Endodermal cell (in vitro differentiated cells): ENCODE results near the gene IFIT1B. TPM values are rescaled to one million over a fixed set of nuclear protein-coding genes. Genes with fewer than 3 reads are reported as not detected.

Experiments used
- DNase-seq: peaks from one replicate; pipeline ENCODE4 v3.0.0-alpha.2; 2017
- H3K27ac ChIP-seq: 2 replicates; pipeline ENCODE4 v1.5.1; 2013; ENCODE audit warnings: mild to moderate bottlenecking, low read depth, low read length, moderate library complexity
- H3K27me3 ChIP-seq: 2 replicates; pipeline ENCODE4 v1.6.1; 2013; ENCODE audit warnings: mild to moderate bottlenecking, low read length, moderate library complexity; ENCODE audit not compliant: insufficient read depth, control insufficient read depth, poor library complexity, severe bottlenecking
- H3K36me3 ChIP-seq: 2 replicates; pipeline ENCODE4 v1.7.0; 2013; ENCODE audit warnings: mild to moderate bottlenecking, low read length, moderate library complexity; ENCODE audit not compliant: control insufficient read depth, insufficient read depth
- H3K4me1 ChIP-seq: one replicate; pipeline ENCODE4 v1.7.0; 2013; ENCODE audit warnings: low read length; ENCODE audit not compliant: control insufficient read depth, insufficient read depth
- H3K4me3 ChIP-seq: 2 replicates; pipeline ENCODE4 v1.5.1; 2013; ENCODE audit warnings: mild to moderate bottlenecking, low read length, moderate library complexity
- H3K9ac ChIP-seq: 2 replicates; pipeline ENCODE4 v1.6.1; 2013; ENCODE audit warnings: mild to moderate bottlenecking, low read length, moderate library complexity; ENCODE audit not compliant: poor library complexity, severe bottlenecking; ENCODE audit errors: extremely low read depth
- H3K9me3 ChIP-seq: 2 replicates; pipeline ENCODE4 v1.6.1; 2013; ENCODE audit warnings: mild to moderate bottlenecking, low read length, moderate library complexity; ENCODE audit not compliant: control insufficient read depth
- H3K27ac Mint-ChIP-seq: 2 replicates; pipeline ENCODE4 v1.8.0; 2020; ENCODE audit warnings: mixed read lengths
- H3K27me3 Mint-ChIP-seq: 2 replicates; pipeline ENCODE4 v1.8.0; 2021; ENCODE audit warnings: mild to moderate bottlenecking, mixed read lengths; ENCODE audit not compliant: insufficient read depth
- H3K36me3 Mint-ChIP-seq: 2 replicates; pipeline ENCODE4 v1.8.0; 2020; ENCODE audit warnings: low read depth, mixed read lengths
- H3K4me1 Mint-ChIP-seq: 2 replicates; pipeline ENCODE4 v1.8.0; 2020; ENCODE audit warnings: mixed read lengths
- H3K4me3 Mint-ChIP-seq: 2 replicates; pipeline ENCODE4 v1.8.0; 2020; ENCODE audit warnings: mild to moderate bottlenecking, moderate library complexity, mixed read lengths
- H3K9me3 Mint-ChIP-seq: 2 replicates; pipeline ENCODE4 v1.8.0; 2020; ENCODE audit warnings: mild to moderate bottlenecking, mixed read lengths
- WGBS, 2 experiments: methylation state at CpG; one replicate each; pipeline versions ENCODE4 v1.1.5 to v1.1.7; 2013; ENCODE audit warnings: missing lambda C conversion rate in 2 of 2, mixed read lengths in 1 of 2; ENCODE audit not compliant: insufficient coverage in 1 of 2, insufficient read length in 1 of 2; 5-methylcytosine and 5-hydroxymethylcytosine counted together
- total RNA-seq, 2 donors: library from RNA; stranded (reverse); fragmentation: NEBNext Ultra II Directional in 1 of 2; extraction: Animal tissue kit (Norgen Biotek cat#: 25700) in 1 of 2; gene quantifications; 2 replicates in 1 of 2; 3 replicates in 1 of 2; pipeline ENCODE4 v1.2.1, GENCODE V29; 2021
- TF ChIP-seq, protein P1 (sequence below): fragments of 200-600 bp; sonication (generic); conservative IDR thresholded peaks from 2 replicates; pipeline ENCODE4 v1.5.0; 2021; ENCODE audit warnings: antibody characterized with exemption, mild to moderate bottlenecking

IFIT1B gene
- total RNA-seq, 2 donors from 2014 or later, result not detected

DNA sequence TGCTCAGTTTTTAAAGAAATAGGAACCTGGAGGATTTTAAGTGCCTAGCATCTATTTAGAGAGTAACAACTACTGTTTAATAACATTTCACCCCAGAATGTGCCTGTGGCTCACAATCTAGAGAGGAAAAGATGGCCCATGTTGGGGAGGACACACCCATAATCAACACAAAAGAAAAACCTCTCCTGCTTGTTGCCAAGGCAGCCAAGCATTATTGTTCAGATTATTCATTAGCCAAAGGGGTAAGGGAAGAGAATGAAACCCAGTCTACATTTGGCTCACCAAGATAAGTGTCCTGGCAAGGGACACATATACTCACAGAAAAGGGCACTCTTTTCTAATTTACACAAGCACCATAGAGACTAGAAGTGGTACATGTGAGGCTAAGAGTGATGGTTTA, 17.7 kb upstream of the IFIT1B start:
- no peak overlapping the region for H3K27ac Mint-ChIP-seq
- H3K4me1 ChIP-seq, result peaks cover 12% of the 10 kb centered on the region

DNA sequence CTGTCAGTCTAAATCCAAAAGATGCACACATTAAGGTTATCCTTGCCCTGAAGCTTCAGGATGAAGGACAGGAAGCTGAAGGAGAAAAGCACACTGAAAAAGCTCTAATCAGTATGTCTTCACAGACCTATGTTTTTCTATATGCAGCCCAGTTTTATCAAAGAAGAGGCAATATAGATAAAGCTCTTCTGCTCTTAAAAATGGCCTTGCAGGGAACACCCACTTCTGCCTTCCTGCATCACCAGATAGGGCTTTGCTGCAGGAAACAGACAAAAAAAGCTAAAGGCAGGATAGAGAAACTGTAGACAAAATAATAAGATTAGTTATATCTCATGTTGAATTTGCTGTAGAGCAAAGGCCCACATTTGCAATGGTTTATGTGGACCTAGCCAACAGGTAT, 14.9 kb upstream of the IFIT1B start:
- no peaks in the 10 kb centered on the region for H3K36me3 Mint-ChIP-seq
- H3K27me3 Mint-ChIP-seq, result no peaks in the 10 kb centered on the region
- no peak overlapping the region for H3K27ac Mint-ChIP-seq
- Histone ChIP-seq H3K9ac (no peak overlapping the region), H3K36me3 (no peaks in the 10 kb centered on the region), H3K4me1 (peaks cover 5% of the 10 kb centered on the region), H3K27ac (no peak overlapping the region), H3K9me3 (no peaks in the 10 kb centered on the region), H3K27me3 (no peaks in the 10 kb centered on the region), H3K4me3 (no peak overlapping the region)
- peaks cover 12% of the 10 kb centered on the region for H3K9me3 Mint-ChIP-seq
- peaks cover 18% of the 10 kb centered on the region for H3K4me1 Mint-ChIP-seq
- DNase-seq, result no peak
- no peak overlapping the region for H3K4me3 Mint-ChIP-seq
- TF ChIP-seq, protein P1, sequence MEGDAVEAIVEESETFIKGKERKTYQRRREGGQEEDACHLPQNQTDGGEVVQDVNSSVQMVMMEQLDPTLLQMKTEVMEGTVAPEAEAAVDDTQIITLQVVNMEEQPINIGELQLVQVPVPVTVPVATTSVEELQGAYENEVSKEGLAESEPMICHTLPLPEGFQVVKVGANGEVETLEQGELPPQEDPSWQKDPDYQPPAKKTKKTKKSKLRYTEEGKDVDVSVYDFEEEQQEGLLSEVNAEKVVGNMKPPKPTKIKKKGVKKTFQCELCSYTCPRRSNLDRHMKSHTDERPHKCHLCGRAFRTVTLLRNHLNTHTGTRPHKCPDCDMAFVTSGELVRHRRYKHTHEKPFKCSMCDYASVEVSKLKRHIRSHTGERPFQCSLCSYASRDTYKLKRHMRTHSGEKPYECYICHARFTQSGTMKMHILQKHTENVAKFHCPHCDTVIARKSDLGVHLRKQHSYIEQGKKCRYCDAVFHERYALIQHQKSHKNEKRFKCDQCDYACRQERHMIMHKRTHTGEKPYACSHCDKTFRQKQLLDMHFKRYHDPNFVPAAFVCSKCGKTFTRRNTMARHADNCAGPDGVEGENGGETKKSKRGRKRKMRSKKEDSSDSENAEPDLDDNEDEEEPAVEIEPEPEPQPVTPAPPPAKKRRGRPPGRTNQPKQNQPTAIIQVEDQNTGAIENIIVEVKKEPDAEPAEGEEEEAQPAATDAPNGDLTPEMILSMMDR, result no peak

More for the DNA sequence above, 17.7 kb upstream of the IFIT1B start:
- peaks cover 1% of the 10 kb centered on the region for H3K9me3 Mint-ChIP-seq
- H3K9ac ChIP-seq, result no peak overlapping the region
- H3K27ac ChIP-seq, result no peak overlapping the region
- H3K36me3 ChIP-seq, result no peaks in the 10 kb centered on the region
- no peaks in the 10 kb centered on the region for H3K9me3 ChIP-seq
- no peak overlapping the region for H3K4me3 Mint-ChIP-seq
- H3K36me3 Mint-ChIP-seq, result no peaks in the 10 kb centered on the region
- peaks cover 21% of the 10 kb centered on the region for H3K4me1 Mint-ChIP-seq
- no peaks in the 10 kb centered on the region for H3K27me3 ChIP-seq
- TF ChIP-seq, protein P1, result no peak
- H3K27me3 Mint-ChIP-seq, result no peaks in the 10 kb centered on the region
- DNase-seq, result no peak
- H3K4me3 ChIP-seq, result no peak overlapping the region

DNA sequence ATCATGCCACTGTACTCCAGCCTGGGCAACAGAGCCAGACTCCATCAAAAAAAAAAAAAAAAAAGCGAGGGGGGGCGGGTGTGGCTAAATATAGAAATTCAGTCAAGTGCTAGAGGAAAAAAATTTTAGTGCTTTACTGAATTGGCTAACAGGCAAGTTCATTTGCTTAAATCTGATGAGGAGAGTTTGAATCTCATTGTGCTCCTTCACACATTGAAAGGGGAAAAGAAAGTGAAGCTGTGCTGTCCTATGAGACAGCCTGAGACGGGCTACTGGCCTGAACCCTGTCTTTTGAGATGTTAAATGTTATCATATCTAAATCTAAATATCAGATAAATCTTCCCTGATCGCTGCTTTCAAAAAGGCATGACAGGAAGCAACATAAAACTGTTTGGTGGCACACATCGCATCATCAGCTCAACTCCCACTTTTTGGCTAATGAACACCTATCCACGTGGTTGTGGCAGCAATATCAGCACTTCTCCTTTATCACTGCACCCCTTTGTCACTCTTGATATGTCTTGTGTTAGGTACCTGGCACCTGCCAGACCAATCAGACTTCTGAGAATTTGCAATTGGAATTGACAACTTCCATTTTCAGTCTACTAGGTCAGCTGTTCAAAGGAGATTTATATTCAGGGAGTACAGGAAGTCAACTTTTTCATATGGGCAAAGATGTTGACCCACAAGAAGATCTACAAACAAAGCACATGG, 14.0 kb upstream of the IFIT1B start:
- H3K27ac ChIP-seq, result no peak overlapping the region
- Mint-ChIP-seq H3K4me3 (no peak overlapping the region), H3K27ac (no peak overlapping the region), H3K27me3 (no peaks in the 10 kb centered on the region), H3K9me3 (peaks cover 10% of the 10 kb centered on the region), H3K36me3 (no peaks in the 10 kb centered on the region), H3K4me1 (peaks cover 22% of the 10 kb centered on the region)
- 93 to 95% methylated on average over 2 to 3 of the region's 6 CpGs for WGBS, 2 experiments
- H3K4me3 ChIP-seq, result no peak overlapping the region
- H3K4me1 ChIP-seq, result peaks cover 8% of the 10 kb centered on the region
- H3K36me3 ChIP-seq, result no peaks in the 10 kb centered on the region
- H3K9me3 ChIP-seq, result no peaks in the 10 kb centered on the region
- no peak overlapping the region for H3K9ac ChIP-seq
- TF ChIP-seq, protein P1, result no peak
- H3K27me3 ChIP-seq, result no peaks in the 10 kb centered on the region
- DNase-seq, result no peak
